Stimulated activated CD8-positive, alpha-beta memory T cell treated with anti-CD3 and anti-CD28 coated beads, Interleukin-2, amount 100 ng/mL, for 1 hour (primary cell): ENCODE measurements around the gene HYCC2.
"Not testable (repeated sequence)": the region's sequence is repeated elsewhere in the genome, so short reads cannot be mapped to it uniquely, and the experiment has no call there.

ENCODE experiments used
- DNase-seq, 2 donors: peaks; one replicate each; pipeline ENCODE4 v3.0.0-alpha.2; 2020; ENCODE audit warnings: low read depth in 2 of 2

HYCC2 gene

DNA sequence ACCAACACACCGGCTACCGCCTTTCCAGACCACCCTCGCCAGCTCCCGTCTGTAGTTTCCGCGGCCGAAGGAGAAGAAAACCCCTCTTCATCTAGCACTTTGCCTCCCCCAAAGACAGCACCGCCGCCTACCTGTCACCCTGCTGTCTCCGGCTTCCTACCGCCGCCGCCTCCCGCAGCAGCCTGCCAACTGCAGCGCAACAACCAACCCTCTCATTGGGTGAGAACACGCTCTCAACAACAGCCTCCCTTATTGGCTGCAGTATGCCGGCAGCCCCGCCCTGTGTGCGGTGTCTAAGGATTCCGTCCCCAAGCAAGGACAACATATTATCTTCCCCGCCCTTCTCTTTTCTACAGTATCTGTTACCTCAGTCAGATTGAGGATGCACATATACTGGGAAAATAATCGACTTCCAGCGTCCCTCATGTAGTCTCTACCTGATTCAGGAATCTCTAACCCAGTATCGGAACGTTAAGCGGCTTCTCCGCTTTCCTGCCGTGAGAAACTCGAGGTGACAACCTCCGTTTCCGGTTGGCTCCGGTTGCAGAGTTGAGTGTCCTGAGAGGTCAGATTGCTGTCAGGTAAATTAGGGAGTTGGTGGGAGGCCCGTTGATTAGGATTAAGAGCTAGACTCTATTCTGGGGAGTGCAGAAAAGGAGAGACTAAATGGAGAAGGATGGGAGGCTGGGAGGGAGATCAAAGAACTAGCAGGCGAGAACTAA is at the start of gene HYCC2, which contains the start of gene NDUFB3:
TSS of gene HYCC2 (minus strand) at position 193 of the 722 bp plus-strand sequence. CDS start 47,662 bp downstream, outside the sequence.
TSS of gene NDUFB3 (plus strand) at position 523 of the 722 bp plus-strand sequence. CDS start 6,882 bp downstream, outside the sequence.
- peak; percentile 82 to 85 for DNase-seq

DNA sequence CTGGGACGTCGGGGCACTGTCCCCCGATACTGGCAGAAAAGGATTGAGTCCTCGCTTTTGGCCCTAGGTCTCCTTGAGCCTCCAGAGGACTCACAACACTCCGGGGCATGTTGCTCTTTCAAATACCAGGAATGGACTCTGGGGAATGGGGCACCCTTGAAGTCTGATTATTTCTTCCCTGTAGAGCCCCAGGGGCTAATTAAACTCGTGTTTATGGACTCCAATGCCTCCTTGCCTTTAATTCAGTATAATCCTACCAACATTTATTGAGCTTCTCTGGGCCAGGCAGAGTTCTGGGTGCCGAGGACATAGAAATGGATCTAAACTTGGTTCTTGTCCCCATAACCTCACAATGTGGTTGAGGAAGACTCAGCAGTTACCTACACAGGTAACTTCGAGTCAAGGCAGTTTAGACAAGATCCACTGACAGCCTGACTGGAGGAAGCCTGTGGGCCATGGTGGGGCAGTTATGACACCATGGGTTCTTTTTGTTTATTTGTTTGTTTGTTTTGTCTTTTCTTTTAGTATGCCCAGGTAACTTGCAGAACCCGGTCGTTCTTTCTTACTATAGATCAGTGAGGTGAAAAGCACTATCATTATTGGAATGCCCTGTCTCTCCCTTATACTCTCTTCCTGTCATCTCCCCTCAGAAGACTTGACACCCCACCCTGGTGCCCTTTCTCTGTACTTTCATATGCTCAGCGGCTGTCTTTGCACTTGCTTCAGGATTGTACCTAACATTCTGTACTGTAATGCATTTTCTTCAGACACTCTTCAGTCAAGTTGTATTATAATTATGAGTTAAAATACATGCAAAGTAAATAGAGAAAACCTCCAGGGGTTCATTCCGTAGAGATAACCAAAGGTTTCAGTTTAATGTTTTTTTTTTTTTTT is 47.7 kb upstream of the HYCC2 start:
- DNase-seq, result no peak

DNA sequence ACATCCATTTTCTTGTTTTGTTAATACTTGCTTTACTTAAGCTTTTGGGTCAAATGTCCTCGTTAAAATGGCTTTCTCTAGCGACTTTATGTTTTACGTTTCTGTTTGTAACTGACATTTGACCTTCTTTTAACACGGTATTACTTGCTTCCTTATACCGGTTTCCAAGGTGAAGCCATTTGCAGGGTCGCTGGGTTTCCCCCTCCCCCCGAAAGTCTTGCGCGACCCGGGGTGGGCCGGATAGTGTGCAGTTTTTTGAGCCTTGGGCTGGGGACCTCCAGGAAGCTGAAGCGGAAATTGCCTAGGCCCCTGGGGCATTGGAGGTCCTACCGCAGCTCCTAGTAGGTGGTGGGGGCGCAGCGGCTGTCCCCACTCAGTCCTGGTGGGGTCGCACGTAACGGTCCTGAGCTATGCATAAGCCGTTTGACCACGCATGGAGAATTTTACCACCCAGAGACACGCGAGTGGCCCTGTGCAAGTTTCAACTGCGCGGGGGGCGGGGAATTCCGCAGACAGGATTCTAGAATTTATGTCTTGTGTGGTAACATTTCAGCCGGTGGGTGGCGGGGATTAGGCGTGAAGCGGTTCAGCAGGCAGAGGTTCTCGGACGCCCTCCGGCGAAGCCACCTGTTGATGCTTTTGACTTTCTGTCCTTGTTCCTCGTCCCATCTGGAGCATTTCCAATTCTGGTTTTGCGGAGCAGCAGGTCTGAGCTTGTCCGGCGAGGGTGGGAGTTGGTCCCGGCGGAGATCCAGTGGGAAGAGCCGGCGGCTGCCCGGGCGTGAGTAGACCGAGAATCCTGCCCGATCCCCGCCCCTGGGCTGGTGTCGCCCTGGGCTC is 46.9 kb upstream of the HYCC2 start:
- peak; percentile 74 to 75 for DNase-seq

DNA sequence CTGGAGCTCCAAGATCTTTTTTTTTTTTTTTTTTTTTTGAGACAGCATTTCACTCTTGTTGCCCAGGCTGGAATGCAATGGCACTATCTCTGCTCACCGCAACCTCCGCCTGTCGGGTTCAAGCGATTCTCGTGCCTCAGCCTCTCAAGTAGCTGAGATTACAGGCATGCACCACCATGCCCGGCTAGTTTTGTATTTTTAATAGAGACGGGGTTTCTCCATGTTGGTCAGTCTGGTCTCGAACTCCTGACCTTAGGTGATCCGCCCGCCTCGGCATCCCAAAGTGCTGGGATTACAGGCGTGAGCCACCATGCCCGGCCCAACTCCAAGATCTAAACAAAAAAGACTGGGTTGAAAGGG is 46.2 kb upstream of the HYCC2 start:
- not testable (repeated sequence) for DNase-seq

DNA sequence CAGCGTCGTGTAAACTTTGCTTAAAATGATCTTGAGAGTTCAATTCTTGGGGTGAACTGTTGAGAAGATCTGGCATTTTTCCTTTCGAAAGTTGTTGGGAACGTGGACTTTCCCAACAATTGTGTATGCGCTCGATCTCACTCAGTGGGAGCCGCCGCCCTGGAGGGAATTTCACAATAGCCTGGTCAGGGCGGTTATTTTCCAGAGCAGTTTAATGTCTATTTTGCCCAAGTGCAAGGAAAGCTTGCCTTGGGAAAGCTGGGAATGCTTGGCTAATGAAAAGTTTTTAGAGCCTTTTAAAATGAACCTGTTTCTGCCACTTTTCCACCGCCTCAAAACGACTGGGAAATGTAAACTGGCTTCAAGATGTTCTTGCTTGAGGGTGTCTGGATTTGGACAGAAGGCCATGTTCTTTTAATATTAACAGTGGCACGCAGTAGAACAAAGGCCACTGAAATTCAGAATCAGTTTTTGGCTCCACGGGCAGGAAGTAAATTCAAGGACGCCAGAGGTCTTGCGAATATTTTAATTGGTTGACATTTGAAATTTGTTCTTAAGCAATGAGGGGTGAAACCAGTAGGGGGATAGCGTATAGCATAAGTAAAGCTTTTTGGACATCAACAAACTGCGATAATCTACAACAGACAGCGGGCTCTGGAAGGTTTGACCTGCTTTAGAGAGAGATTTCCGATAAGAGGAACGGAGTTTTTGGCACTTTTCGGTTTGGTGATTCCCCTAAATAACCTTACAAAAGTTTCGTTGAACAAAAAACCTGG is 45.7 kb upstream of the HYCC2 start:
- no peak for DNase-seq

DNA sequence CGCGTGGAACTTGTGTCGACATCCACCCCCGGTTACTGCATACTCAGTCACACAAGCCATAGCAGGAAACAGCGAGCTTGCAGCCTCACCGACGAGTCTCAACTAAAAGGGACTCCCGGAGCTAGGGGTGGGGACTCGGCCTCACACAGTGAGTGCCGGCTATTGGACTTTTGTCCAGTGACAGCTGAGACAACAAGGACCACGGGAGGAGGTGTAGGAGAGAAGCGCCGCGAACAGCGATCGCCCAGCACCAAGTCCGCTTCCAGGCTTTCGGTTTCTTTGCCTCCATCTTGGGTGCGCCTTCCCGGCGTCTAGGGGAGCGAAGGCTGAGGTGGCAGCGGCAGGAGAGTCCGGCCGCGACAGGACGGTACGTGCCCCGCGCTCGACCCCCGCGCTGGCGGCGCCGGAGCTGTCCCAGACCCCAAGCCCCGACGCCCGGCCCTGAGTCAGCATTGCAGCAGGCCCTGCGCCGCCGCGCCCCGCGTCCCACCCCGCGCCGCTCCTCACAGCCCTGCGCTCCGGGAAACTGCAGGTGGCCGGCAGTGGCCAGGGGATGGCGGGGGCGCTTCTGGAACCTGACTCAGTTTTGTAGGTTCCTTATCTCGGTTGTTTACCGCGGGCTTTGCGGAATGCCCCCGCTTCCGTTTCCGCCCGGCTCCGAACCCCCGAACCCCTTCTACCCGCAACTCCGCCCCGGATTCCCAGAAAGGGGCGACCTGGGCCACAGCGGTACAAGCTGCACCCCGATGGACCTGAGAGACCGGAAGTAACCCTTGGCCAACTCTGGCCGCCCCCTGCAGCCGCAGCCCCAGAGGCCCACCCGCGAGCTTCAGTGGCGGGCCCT is 44.9 kb upstream of the HYCC2 start, which contains the start of gene CFLAR:
TSS of gene CFLAR (plus strand) at position 50 of the 844 bp plus-strand sequence. CDS start 13,702 bp downstream, outside the sequence.
- peak; percentile 60 to 65 for DNase-seq

GRCh38 chr2:201114846-201115245 is 43.4 kb upstream of the HYCC2 start:
- DNase-seq, result no peak

- no peak for DNase-seq
Measured at GRCh38 chr2:201114350-201114749, 42.9 kb upstream of the HYCC2 start.

DNA sequence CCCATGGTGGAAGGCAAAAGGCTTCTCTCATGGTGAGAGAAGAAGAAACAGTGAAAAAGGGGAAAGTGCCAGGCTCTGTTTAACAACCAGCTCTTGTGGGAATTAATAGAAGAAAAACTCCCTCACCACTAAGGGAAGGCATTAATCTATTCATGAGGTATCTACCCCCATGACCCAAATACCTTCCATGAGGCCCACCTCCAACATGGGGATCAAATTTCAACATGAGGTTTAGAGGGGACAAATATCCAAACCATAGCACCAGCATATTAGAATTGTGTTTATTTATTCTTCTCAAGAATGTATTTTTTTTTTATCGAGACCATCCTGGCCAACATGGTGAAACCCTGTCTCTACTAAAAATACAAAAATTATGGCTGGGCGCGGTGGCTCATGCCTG is 39.6 kb upstream of the HYCC2 start:
- DNase-seq, result no peak

GRCh38 chr2:201110615-201111014 is 39.1 kb upstream of the HYCC2 start:
- DNase-seq, result no peak

GRCh38 chr2:201109186-201109585 is 37.7 kb upstream of the HYCC2 start:
- DNase-seq, result no peak

DNA sequence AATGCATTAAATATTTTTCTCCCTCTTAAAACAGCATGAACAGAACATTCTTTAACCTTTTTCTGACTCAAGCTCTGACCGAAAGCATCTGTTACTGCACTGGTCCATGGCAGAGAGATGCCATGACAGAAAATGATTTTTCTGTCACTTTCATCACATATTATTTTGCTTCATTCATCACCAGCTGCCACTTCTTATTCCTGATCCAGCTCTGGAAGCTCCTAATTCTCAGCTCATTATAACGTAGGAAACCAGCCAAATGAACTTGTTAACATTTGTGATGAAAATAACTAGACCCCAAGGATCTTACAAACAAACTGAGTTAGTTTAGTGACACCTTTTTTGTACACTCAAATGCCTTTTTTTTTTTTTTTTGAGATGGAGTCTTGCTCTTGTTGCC is 36.9 kb upstream of the HYCC2 start:
- DNase-seq, result no peak

DNA sequence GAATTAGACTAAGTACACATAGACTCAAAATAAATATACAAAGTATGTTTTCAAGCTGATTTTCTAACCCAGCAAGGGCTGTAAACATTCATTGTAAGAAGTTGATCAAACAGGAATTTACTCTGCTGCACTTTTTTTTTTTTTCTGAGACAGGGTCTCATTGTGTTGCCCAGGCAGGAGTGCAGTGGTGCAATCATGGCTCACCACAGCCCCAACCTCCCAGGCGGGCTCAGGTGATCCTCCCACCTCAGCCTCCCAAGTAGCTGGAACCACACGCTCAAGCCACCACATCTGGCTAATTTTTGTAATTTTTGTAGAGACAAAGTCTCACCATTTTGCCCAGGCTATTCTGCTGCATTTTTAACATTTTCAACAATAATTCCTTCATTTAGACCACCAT is 36.2 kb upstream of the HYCC2 start:
- no peak for DNase-seq

- no peak for DNase-seq
Measured at GRCh38 chr2:201105759-201106158, 34.3 kb upstream of the HYCC2 start.

GRCh38 chr2:201100497-201100896 is 29.0 kb upstream of the HYCC2 start:
- DNase-seq, result no peak

GRCh38 chr2:201093573-201093972 is 22.1 kb upstream of the HYCC2 start:
- DNase-seq, result no peak

DNA sequence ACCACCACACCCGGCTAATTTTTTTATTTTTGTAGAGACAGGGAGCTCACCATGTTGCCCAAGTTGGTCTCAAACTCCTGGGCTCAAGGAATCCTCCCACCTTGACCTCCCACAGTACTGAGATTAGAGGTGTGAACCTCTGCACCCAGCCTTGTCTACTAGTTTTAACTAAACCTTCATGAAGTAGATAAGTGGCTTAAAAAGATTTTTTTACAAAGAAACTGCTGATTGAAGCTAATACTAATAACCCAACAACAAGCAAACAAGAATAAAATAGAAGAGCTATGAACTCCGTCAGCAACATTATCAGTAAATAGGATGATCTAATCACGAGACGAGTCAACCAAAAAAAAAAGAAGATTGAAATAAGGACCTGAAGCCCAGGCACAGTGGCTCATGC is 19.1 kb upstream of the HYCC2 start:
- no peak for DNase-seq

- DNase-seq, result no peak
Measured at GRCh38 chr2:201084863-201085262, 13.4 kb upstream of the HYCC2 start.

GRCh38 chr2:201074996-201075395 is 3.5 kb upstream of the HYCC2 start:
- no peak for DNase-seq

- DNase-seq, result no peak
Measured at GRCh38 chr2:201073071-201073470, 1.6 kb upstream of the HYCC2 start.
